MCF 10A (cell line): ENCODE results near the gene RAD51B. TPM values are rescaled to one million over a fixed set of nuclear protein-coding genes. Genes with fewer than 3 reads are reported as not detected.

Source experiments
- BruUV-seq: library from RNA; stranded (reverse); fragments of 400-500 nt; replicated peaks from 2 replicates; lab custom pipeline; 2021; lab: Mats Ljungman, UMichigan
- CTCF ChIA-PET: fragments of 300-600 bp; sonication (Branson Sonifier 250); formaldehyde crosslinking; extraction: SDS; loops from one replicate; lab custom pipeline; 2021; ENCODE audit warnings: antibody characterized with exemption, inconsistent platforms; lab: Yijun Ruan, JAX
- POLR2A ChIA-PET: fragments of 300-600, 350-650 bp; sonication (Branson Sonifier 250); formaldehyde crosslinking; extraction: SDS; loops from one replicate; lab custom pipeline; 2020; ENCODE audit warnings: antibody characterized with exemption, inconsistent platforms; lab: Yijun Ruan, JAX
- DNase-seq: peaks from one replicate; pipeline ENCODE4 v3.0.0-alpha.2; 2018; ENCODE audit not compliant: unreplicated experiment
- H3K27ac Mint-ChIP-seq: one replicate; pipeline ENCODE4 v1.8.0; 2022; ENCODE audit warnings: mild to moderate bottlenecking, low read depth, mixed read lengths; ENCODE audit not compliant: unreplicated experiment
- H3K27me3 Mint-ChIP-seq: one replicate; pipeline ENCODE4 v1.8.0; 2022; ENCODE audit warnings: mixed read lengths; ENCODE audit not compliant: insufficient read depth, unreplicated experiment
- H3K36me3 Mint-ChIP-seq: one replicate; pipeline ENCODE4 v1.8.0; 2022; ENCODE audit warnings: mild to moderate bottlenecking, moderate library complexity, mixed read lengths; ENCODE audit not compliant: insufficient read depth, unreplicated experiment
- H3K4me1 Mint-ChIP-seq: one replicate; pipeline ENCODE4 v1.8.0; 2022; ENCODE audit warnings: mixed read lengths; ENCODE audit not compliant: insufficient read depth, unreplicated experiment
- H3K4me3 Mint-ChIP-seq: one replicate; pipeline ENCODE4 v1.8.0; 2022; ENCODE audit warnings: mild to moderate bottlenecking, moderate library complexity, mixed read lengths; ENCODE audit not compliant: unreplicated experiment
- H3K9me3 Mint-ChIP-seq: one replicate; pipeline ENCODE4 v1.8.0; 2022; ENCODE audit warnings: mixed read lengths; ENCODE audit not compliant: unreplicated experiment
- CTCF ChIP-seq: fragments of 200-600 bp; IDR thresholded peaks from one replicate; pipeline ENCODE4 v1.8.0; 2022; ENCODE audit warnings: antibody characterized with exemption, mild to moderate bottlenecking; ENCODE audit not compliant: unreplicated experiment
- intact Hi-C: fragments of 100-400 bp; cut with micrococcal nuclease; formaldehyde crosslinking; loops from 2 replicates; pipeline ENCODE4 v1.14.1; 2022
- total RNA-seq: library from RNA; stranded (reverse); gene quantifications from 2 replicates; pipeline ENCODE4 v1.2.3, GENCODE V29; 2022

Gene RAD51B
- total RNA-seq, 1 experiment from 2014 or later, result 14.6 TPM

DNA sequence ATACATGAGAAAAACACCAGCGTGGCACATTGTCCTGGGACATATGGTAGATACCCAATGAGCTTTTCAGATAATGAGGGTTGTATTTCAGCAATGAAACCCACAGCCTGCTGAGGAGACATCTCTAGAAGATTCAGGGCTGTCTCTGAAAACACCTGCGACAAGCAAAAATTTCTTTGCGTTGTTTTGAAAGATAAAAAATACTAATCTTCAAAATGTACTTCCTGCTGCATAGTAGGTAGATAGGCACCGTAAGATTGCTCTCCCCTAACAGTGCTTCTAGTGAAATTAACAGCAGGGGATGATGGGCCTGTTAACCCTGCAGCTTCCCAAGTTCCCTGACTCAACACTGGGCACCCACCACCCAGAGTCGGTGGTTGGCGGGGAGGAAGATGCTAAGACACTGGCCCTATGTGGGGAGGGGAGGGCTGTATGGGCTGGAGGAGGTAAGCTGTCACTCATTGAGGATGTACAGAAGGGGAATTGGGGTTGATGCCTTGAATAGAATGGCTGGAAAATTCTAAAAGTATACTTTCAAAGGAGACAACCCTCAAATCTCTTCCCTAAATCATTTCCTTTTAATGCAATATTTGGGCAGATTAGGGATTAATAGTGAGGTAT is 953.3 kb downstream of the RAD51B start:
- ChIA-PET POLR2A (interaction anchor here (1.2 to 2.0 kb wide), 2 partner anchors 9 to 13 kb away, joined by 4 to 5 read pairs; no protein-coding TSS in a partner anchor), CTCF (interaction anchor here (0.6 kb wide), 1 partner anchor 186 kb away, joined by 3 read pairs; no protein-coding TSS in a partner anchor)
- no peak for DNase-seq
- intact Hi-C loops, result no loop called here
- Mint-ChIP-seq H3K27me3 (no peaks in the 10 kb centered on the region), H3K9me3 (peaks cover 7% of the 10 kb centered on the region), H3K27ac (no peak overlapping the region), H3K4me3 (no peak overlapping the region), H3K4me1 (peaks cover 8% of the 10 kb centered on the region), H3K36me3 (no peaks in the 10 kb centered on the region)
- no TSS peak for BruUV-seq
- no peak for TF ChIP-seq CTCF

DNA sequence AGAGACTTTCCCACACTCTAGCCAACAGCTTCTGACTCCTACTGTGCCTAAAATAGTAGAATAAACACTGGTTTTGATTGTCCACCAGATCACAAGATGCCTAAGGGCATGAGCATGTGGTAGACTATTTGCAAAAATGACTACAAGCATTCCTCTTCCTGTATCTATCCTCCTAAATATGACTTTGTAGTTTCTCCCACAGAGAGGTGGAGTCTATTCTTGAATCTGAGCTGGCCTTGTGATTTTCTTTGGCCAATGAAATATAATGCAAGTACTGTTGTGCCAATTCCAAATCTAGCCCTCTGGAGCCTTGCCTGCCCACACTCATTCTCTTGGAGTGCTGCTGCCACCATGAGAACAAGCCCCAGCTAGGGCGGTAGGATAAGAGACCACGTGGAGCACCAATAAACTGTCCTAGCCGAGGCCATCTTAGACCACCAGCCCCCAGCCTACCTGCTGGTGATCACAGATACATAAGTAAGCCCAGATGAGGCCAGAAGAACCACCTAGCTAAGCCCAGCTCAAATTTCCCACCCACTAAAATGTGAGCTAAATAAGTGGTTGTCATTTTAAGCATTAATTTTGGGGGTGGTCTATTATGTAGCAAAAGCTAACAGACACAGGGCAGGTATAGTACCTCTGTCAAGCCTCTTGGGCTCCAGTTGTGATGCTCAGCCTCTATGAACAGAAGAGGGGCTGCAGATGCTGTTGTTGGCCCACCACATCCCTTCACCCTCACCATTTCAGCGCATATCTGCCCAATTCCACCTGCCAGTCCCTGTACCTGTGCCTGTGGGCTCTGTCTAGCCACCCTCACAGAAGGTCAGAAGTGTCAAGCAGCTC is 955.4 kb downstream of the RAD51B start:
- no TSS peak for BruUV-seq
- CTCF ChIA-PET, result interaction anchor here (0.6 to 0.8 kb wide), 3 partner anchors 13 to 1073 kb away, joined by 3 to 6 read pairs (median 5); partner anchors contain the start of gene RDH12
- Mint-ChIP-seq H3K9me3 (peaks cover 7% of the 10 kb centered on the region), H3K4me3 (no peak overlapping the region), H3K4me1 (peaks cover 24% of the 10 kb centered on the region), H3K36me3 (no peaks in the 10 kb centered on the region), H3K27ac (peak overlapping the region; percentile 88), H3K27me3 (no peaks in the 10 kb centered on the region)
- intact Hi-C loops, result no loop called here
- POLR2A ChIA-PET, result interaction anchor here (0.6 to 1.4 kb wide), 6 partner anchors 11 to 228 kb away, joined by 3 to 5 read pairs (median 4); partner anchors contain the start of gene ZFP36L1
- no peak for TF ChIP-seq CTCF
- peak; percentile 60 for DNase-seq

- BruUV-seq, result no TSS peak
- ChIA-PET CTCF (interaction anchor here (0.6 to 0.8 kb wide), 4 partner anchors 13 to 525 kb away, joined by 3 to 5 read pairs (median 3); no protein-coding TSS in a partner anchor), POLR2A (interaction anchor here (0.7 to 1.4 kb wide), 3 partner anchors 11 to 707 kb away, joined by 3 to 4 read pairs (median 3); no protein-coding TSS in a partner anchor)
- intact Hi-C loops, result no loop called here
- Mint-ChIP-seq H3K4me1 (peaks cover 30% of the 10 kb centered on the region), H3K4me3 (no peak overlapping the region), H3K36me3 (no peaks in the 10 kb centered on the region), H3K27ac (no peak overlapping the region), H3K27me3 (no peaks in the 10 kb centered on the region), H3K9me3 (peaks cover 7% of the 10 kb centered on the region)
- DNase-seq, result no peak
- peak; percentile 5 for TF ChIP-seq CTCF
These were observed 956.1 kb downstream of the RAD51B start for GRCh38 chr14:68775614-68776126.

GRCh38 chr14:68777644-68778043 is 958.1 kb downstream of the RAD51B start:
- intact Hi-C loops, result no loop called here
- BruUV-seq, result no TSS peak
- Mint-ChIP-seq H3K36me3 (no peaks in the 10 kb centered on the region), H3K27ac (no peak overlapping the region), H3K4me1 (peaks cover 38% of the 10 kb centered on the region), H3K9me3 (peaks cover 7% of the 10 kb centered on the region), H3K27me3 (no peaks in the 10 kb centered on the region), H3K4me3 (no peak overlapping the region)
- TF ChIP-seq CTCF, result no peak
- DNase-seq, result no peak
- ChIA-PET POLR2A (no interaction called here), CTCF (no interaction called here)
